GM19324 (cell line): Measurements from ENCODE around the gene ATP6V1B1.

Experiments
- ATAC-seq: cut with Tn5 transposase; IDR thresholded peaks from one replicate; pipeline ENCODE4 v1.9.1; 2021; ENCODE audit warnings: mild to moderate bottlenecking, moderate library complexity; ENCODE audit not compliant: unreplicated experiment, low FRiP score

The ATP6V1B1 gene

GRCh38 chr2:70962885-70963878, 27.5 kb downstream of the ATP6V1B1 start:
- no peak for ATAC-seq

- no peak for ATAC-seq
Observed at GRCh38 chr2:70964133-70964532, 28.4 kb downstream of the ATP6V1B1 start.

- ATAC-seq, result peak; percentile 71
Observed at GRCh38 chr2:70964596-70965386, 29.1 kb downstream of the ATP6V1B1 start.

- no peak for ATAC-seq
Observed at GRCh38 chr2:70965506-70965905, 29.8 kb downstream of the ATP6V1B1 start.

GRCh38 chr2:70966681-70967080, 31.0 kb downstream of the ATP6V1B1 start:
- no peak for ATAC-seq

GRCh38 chr2:70967189-70967588, 31.5 kb downstream of the ATP6V1B1 start:
- ATAC-seq, result no peak

DNA sequence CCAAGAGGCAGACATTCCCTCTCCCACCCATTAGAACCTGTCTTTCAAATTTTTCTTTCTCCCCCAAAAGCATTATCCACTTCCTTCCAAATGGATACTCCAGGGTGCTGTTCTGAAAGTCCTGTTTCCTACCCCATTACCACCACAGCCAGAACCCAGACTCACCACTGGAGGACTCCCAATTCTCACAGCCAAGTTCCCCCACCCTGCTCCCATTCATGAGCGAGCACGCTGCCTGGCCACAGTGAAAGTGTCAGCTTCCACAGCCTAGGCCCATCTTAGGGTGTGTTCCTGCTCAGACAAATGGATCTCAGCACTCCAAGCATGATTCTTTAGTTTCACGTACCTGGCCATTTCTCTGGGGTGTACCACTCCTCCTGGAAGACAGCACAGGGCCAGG, 38.9 kb downstream of the ATP6V1B1 start:
- no peak for ATAC-seq

GRCh38 chr2:70975237-70975636, 39.5 kb downstream of the ATP6V1B1 start:
- ATAC-seq, result no peak

- ATAC-seq, result no peak
Observed at GRCh38 chr2:70977605-70978205, 42.0 kb downstream of the ATP6V1B1 start.

DNA sequence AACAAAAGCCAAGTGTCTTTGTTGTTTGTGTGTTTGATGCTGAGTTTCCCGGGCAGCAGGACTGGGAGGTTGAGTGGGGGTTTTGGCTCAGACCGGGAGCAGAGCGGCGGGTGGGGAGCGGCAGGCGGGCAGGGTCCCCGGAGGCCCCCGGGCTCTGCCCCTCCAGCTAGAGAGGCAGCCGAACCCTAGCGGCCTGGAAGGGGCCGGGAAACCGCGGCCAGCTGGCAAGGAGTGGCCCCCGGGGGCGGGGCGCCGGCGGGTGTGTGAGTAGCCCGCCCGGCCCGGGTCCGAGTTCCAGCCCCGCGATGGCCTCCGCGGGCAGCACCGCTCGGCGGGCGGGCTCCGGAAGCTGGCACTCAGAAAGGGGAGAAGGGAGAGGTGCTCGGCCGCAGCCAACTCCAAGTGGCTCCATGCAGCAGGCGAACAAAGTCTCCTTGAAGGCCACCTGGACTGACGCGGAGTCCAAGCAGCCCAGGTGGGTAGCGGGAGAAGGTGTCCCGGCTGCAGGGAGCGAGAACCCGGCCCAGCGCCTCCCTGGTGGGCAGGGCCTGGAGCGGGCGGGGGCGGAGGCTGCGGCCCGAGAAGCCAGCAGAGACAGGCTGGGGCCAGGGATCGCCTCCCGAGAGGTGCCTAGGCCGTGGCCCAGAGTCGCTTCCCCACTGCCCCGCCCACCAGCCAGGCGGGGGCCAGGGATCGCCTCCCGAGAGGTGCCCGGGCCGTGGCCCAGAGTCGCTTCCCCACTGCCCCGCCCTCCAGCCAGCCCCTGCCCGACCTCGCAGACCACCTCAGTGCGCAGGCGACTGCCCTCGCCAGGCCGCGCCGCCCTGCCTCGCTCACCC, 42.9 kb downstream of the ATP6V1B1 start, which contains the start of gene ANKRD53:
ANKRD53 (plus strand) TSS at position 290 of the 839 bp plus-strand sequence; CDS start at position 306, 16 bp downstream.
- no peak for ATAC-seq

GRCh38 chr2:70979180-70979488, 43.4 kb downstream of the ATP6V1B1 start:
- no peak for ATAC-seq

- ATAC-seq, result no peak
Observed at GRCh38 chr2:70979626-70980025, 43.9 kb downstream of the ATP6V1B1 start.

DNA sequence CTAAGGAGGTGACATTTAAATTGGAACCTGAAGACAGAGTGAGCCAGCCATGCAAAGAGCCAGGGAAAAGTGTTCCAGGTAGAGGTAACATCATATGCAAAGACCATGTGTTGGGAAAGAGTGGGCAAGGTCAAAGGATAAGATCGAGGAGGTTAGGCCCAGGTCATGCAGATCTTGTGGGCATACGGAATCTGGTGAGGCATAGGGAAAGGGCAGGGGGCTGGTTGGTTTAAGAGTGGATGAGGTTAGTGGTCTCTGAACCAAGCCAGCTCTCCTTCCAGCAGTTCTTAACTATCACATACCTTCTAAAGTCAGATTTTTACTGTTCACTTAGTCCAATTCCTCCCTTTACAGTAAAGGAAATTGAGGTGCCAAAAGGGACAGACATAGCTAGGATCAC, 45.7 kb downstream of the ATP6V1B1 start:
- ATAC-seq, result no peak

- no peak for ATAC-seq
Observed at GRCh38 chr2:70981866-70982810, 46.4 kb downstream of the ATP6V1B1 start.

DNA sequence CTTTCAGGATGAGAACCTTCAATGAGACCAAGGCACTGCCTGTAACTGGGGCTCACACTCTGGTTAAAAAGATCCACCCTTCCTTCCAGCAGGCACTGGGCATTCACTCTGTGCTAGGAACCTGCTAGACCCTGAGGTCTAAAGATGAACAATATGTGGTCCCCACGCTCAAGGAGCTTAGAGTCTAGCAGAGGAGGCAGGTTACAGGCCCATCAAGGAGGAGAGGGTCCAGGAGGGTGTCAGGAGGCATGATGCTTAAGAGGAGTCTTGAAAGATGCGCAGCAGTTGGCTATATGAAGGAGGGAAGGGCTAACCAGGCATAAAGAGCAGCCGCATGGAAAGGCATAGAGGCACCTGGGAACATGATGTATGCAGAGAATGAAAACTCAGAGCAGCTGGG, 47.3 kb downstream of the ATP6V1B1 start:
- no peak for ATAC-seq

DNA sequence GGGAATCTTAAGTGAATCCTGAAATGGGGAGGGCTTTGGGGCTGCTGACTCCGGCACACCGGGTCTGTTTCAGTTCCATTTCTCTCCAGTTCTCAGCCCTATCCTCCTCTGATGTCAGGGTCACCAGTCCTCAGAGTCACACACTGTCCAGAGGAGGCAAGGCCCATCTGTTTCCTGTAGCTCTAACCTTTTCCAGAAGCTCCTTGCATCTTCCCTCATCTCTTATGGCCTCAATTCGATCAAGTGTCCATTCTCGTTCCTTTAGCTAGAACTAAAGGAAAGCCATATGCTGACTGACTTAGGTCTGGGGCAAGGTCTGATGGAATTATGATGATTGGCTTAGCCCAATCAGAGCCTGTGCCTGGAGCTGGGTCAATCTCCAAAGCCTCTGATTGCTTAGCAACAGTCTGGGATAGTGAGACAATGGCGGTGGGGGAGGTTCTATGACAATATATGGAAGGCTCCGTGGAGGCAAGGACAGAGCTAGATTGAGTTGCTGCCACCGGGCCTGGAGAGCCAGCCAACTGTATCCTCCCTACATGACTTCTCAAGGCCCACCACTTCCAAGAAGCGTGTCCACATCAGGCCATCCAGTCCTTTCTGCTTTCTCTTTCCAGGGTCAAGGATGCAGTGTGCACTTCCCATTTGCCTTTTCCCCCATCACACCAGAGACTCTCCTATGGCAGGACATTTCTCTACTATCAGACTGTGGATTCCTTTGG, 48.0 kb downstream of the ATP6V1B1 start:
- no peak for ATAC-seq

- no peak for ATAC-seq
Observed at GRCh38 chr2:70984228-70984575, 48.5 kb downstream of the ATP6V1B1 start.

DNA sequence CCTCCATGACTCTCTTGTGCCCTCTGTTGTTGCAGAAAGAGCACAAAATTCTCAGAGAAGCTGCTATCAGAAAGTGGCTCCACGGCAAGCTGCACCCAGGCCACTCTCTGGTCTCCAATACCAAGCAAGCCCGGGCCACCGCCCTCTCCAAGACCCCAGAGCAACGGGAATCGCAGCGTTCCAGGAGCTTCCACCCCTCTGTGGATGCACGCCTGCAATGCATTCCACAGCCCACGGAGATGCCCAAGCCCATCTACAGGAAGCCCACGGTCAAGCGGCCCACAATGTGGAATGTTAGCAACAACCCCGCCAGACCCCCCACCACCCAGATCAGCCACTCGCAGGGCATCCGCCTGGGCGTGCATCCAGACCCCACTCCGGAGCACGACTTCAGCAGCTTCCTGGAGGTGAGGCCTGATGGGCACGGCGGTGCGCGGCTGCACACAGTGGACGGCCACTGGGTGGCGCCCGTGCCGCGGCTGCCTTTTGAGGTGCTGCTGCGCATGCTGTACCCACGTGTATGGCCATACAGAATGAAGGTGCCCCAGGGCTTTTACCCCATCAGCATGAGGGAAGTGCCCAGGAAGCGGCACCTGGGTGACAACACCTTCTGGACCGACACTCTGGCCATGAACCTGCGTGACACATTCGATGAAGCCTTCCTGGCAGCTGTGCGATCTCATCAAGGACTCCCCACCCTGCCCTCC, 49.0 kb downstream of the ATP6V1B1 start:
- ATAC-seq, result peak; percentile 67
